Keratinocyte (primary cell): ENCODE data around the gene AFMID.

Experiments
- EZH2 ChIP-seq: IDR thresholded peaks from one replicate; pipeline ENCODE4 v1.6.1; 2012; ENCODE audit warnings: inconsistent platforms, mild to moderate bottlenecking, low read length, moderate library complexity
- TF ChIP-seq, protein P1 (sequence below), 3 experiments: IDR thresholded peaks in 1 of 3; conservative IDR thresholded peaks in 1 of 3; optimal IDR thresholded peaks in 1 of 3; 2 replicates in 2 of 3; 3 replicates in 1 of 3; pipeline versions ENCODE3 to v1.5.1; 2011; ENCODE audit warnings: low read length in 3 of 3, mild to moderate bottlenecking in 3 of 3, moderate library complexity in 2 of 3, control low read depth in 1 of 3, inconsistent platforms in 1 of 3; ENCODE audit not compliant: insufficient read depth in 2 of 3; ENCODE audit errors: extremely low read depth in 1 of 3

GRCh38 chr17:78154903-78155811, 32.0 kb upstream of the AFMID start:
- TF ChIP-seq, protein P1, sequence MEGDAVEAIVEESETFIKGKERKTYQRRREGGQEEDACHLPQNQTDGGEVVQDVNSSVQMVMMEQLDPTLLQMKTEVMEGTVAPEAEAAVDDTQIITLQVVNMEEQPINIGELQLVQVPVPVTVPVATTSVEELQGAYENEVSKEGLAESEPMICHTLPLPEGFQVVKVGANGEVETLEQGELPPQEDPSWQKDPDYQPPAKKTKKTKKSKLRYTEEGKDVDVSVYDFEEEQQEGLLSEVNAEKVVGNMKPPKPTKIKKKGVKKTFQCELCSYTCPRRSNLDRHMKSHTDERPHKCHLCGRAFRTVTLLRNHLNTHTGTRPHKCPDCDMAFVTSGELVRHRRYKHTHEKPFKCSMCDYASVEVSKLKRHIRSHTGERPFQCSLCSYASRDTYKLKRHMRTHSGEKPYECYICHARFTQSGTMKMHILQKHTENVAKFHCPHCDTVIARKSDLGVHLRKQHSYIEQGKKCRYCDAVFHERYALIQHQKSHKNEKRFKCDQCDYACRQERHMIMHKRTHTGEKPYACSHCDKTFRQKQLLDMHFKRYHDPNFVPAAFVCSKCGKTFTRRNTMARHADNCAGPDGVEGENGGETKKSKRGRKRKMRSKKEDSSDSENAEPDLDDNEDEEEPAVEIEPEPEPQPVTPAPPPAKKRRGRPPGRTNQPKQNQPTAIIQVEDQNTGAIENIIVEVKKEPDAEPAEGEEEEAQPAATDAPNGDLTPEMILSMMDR (optimal IDR thresholded peaks at IDR 0.05 in 1 of 3, IDR thresholded peaks at IDR 0.05 in 1 of 3, conservative IDR thresholded peaks at IDR 0.05 in 1 of 3; ENCODE audit: extremely low read depth in 1 of 3, insufficient read depth in 2 of 3, low read length in 3 of 3), result no peak
- TF ChIP-seq EZH2, result no peak
